SH-SY5Y (cell line): ENCODE measurements around the gene IZUMO1.

Experiments
- GATA2 ChIP-seq: IDR thresholded peaks from 2 replicates; pipeline ENCODE4 v1.6.1; 2011; ENCODE audit warnings: mild to moderate bottlenecking, low read depth, low read length
- GATA3 ChIP-seq: IDR thresholded peaks from 2 replicates; pipeline ENCODE4 v1.6.1; 2011; ENCODE audit warnings: low read depth, mild to moderate bottlenecking, low read length, moderate library complexity

Gene IZUMO1

GRCh38 chr19:48714759-48715675, 31.7 kb downstream of the IZUMO1 start:
- TF ChIP-seq GATA2: no peak
- no peak for TF ChIP-seq GATA3

GRCh38 chr19:48713864-48714755, 32.6 kb downstream of the IZUMO1 start:
- TF ChIP-seq GATA2 (peak; percentile 6; the same call in 1 of the 2 replicates), GATA3 (no peak)

- TF ChIP-seq GATA2 (no peak), GATA3 (no peak)
These were observed 33.5 kb downstream of the IZUMO1 start for GRCh38 chr19:48713041-48713863.

GRCh38 chr19:48711106-48711662, 35.5 kb downstream of the IZUMO1 start:
- no peak for TF ChIP-seq GATA3
- TF ChIP-seq GATA2: no peak

GRCh38 chr19:48708471-48708870, 38.2 kb downstream of the IZUMO1 start:
- no peak for TF ChIP-seq GATA2

- TF ChIP-seq GATA3 (no peak), GATA2 (no peak)
These were observed 41.3 kb downstream of the IZUMO1 start for GRCh38 chr19:48705431-48705830.

GRCh38 chr19:48703316-48703715, 43.4 kb downstream of the IZUMO1 start:
- no peak for TF ChIP-seq GATA3
- TF ChIP-seq GATA2: no peak

- no peak for TF ChIP-seq GATA2
- no peak for TF ChIP-seq GATA3
These were observed 44.0 kb downstream of the IZUMO1 start for GRCh38 chr19:48702701-48703100.

GRCh38 chr19:48698046-48698445, 48.7 kb downstream of the IZUMO1 start:
- TF ChIP-seq GATA3 (no peak), GATA2 (no peak)

- TF ChIP-seq GATA3 (no peak), GATA2 (no peak)
These were observed 50.2 kb downstream of the IZUMO1 start for GRCh38 chr19:48696353-48697010.

- TF ChIP-seq GATA2 (no peak), GATA3 (no peak)
These were observed 50.9 kb downstream of the IZUMO1 start, which contains the start of gene FUT2 for GRCh38 chr19:48695743-48696352. TSS of gene FUT2 (plus strand) at chr19:48695971. CDS start at chr19:48702957, 6,986 bp downstream.
